HS-27A (cell line): ENCODE results near the gene SUGCT.
"Not testable (repeated sequence)": the region's sequence is repeated elsewhere in the genome, so short reads cannot be mapped to it uniquely, and the experiment has no call there.

ENCODE experiments used
- DNase-seq: peaks from one replicate; pipeline ENCODE4 v3.0.0-alpha.2; 2012; ENCODE audit warnings: low read depth, missing footprints

SUGCT gene

DNA sequence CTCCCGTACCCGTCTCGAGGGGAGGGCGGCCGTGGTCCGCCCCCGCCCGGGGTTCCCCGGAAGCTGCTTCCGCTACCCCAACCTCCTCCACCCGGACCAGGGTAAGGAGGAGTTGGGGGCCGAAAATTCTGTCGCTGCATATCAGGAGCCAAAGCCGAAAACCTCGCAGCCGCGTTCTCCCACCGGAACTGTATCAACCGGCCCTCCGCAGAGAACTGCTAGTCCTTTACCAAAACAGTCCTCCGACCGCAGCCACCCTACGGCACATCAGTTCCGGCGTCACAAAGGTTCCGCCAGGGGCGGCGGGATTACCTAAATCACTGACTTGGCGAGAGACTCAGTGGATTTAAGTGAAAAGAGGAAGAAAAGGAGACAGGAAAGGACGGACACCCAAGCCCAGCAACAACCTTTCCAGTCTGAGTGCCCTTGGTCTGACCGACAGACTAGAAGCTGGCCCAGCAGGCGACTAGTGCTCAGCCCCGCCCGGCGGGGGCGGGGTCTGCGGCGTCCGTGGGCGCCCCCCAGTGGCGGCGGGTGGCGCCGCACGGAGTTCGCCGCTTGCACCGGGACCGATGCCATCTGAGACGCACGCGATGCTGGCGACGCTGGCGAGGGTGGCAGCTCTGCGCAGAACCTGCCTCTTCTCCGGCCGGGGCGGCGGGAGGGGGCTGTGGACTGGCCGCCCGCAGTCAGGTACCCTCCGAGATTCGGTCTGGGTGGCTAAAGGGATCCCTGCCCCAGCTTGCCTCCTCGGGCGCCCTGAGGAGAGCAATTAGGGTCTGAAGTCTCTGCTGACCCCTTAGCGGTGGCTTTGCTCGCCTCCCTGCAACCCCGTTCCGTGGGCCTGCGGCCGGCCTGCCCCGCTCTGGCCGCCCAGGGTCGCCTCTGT, at the start of gene SUGCT, which contains the start of gene MPLKIP:
Gene SUGCT, plus strand, starts transcription at position 578 of the 889 bp plus-strand sequence.
Gene MPLKIP, minus strand, starts transcription at position 195 of the 889 bp plus-strand sequence. Its CDS starts 55 bp downstream, at position 140.
- DNase-seq, result peak; percentile 65

DNA sequence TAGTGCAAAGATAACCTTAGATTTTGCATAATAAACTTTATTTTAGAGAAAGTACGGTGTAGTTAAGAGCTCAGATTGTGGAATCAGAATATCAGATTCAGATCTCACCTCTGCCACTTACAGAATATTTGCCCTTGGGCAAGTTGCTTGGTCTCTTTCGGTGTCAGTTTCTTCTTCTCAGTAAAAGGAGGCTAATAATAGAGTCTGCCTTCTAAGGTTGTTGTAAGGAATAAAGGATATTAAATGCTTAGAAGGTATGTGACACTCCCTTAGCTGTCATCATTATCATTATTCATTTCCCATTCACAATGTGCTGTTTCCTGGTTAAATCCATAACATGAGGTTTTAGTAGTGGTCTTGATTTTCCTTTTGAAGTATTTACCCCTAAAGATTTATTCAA, 42.6 kb upstream of the SUGCT start:
- DNase-seq, result no peak

DNA sequence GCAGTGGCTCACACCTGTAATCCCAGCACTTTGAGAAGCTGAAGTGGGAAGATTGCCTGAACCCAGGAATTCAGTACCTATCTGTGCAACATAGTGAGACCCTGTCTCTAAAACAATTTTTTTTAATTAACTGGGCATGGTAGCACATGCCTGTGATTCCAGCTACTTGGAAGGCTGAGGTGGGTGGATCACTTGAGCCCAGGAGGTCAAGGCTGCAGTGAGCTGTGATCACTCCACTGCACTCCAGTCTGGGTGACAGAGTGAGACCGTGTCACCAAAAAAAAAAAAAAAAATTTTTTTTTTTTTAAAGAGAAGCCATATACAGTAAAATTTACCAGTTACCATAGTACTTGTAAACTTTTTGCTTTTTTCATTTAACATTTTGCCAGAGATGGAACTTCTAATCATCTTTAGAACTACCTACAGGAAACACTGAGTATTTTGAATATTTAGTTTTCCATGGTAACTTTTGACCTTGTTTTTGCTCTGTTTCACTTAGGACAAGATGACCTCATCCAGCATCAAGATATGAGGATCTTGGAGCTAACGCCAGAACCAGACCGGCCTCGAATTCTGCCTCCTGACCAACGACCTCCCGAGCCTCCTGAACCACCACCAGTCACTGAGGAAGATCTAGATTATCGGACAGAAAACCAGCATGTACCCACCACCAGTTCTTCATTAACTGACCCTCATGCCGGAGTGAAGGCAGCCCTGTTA, 41.0 kb upstream of the SUGCT start:
- no peak for DNase-seq

DNA sequence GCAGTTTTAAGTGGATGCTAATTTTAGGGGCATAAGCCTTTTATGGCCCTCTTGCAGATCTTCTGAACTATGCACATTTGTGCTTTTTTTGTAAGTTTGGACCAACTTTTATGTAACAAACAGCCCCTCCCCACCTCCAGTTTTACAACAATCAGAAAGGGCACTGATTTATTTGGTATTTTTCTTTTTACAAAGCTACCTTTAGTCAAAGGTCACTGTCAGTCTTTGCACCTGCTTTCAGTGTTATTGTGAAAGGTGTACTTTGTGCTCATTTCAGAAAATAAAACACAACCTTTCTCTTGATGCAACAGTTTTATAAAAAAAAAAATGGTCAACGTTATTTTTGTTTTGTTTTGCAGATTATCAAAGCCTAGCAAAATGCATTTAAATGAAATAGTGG, 39.6 kb upstream of the SUGCT start:
- DNase-seq, result no peak

DNA sequence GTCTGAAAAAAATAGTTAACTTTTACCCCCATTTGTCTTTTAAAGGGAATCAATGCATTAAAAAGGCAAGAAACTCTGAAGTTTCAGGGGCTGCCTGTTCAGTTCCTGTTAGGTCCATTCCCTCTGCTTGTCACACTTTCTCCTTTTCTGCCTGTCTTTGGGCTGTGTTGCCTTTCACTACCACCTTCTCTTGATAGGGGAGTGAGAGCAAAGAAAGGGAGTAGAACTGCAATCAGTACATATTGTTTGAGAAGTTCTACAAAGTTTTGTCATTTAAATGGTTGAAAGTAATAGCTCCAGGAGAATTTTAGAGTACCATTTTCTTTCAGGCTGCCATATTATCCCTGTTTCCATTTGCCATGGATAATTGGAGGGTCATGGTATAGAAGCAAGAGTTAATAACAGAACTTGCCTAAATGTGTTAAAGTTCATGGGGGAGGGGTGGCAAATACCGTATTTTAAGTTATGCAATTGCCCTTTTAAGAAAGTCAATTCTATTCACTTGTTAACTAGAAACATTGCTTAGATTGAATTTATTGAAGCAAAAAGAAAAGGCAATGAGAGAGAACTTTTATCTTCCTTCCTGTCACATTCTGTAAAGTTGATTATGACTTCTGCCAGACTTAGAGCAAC, 39.0 kb upstream of the SUGCT start:
- DNase-seq, result no peak

DNA sequence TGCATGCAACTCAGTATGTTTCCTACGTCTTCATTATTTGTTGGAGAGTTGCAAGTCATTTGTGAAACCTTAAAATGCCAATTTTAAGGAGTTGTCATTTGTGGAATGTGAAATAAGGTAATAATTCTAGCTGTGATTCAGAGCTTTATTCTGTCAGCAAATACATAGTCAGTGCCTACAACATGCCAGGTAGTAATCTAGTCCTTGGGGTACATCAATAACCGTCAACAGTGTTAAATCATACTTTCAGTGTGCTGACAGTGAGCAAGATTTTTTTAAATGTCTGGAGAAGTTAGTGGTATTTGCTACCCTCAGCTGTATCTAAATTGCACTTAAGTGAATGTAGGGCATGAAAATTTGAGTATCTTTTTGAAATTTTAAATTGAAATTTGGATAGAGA, 37.1 kb upstream of the SUGCT start:
- no peak for DNase-seq

DNA sequence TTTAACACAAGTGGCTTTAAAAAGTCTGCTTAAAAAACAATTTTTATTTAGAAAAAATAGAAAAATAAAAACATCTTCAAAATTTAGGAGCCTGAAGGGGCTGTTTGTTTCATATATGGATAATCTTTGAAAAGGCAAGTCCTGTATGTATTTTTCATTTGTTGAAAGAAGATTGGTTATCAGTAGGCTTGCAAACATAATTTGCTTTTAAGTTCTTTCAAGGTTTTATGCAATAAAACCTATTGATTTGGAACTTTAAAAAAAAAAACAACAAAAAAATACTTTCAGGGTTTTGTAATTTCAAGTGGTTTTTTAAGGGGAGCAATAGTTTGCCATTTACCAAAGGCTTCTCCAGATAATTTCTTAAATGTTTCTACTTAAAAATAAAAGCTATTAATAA, 36.0 kb upstream of the SUGCT start:
- no peak for DNase-seq

DNA sequence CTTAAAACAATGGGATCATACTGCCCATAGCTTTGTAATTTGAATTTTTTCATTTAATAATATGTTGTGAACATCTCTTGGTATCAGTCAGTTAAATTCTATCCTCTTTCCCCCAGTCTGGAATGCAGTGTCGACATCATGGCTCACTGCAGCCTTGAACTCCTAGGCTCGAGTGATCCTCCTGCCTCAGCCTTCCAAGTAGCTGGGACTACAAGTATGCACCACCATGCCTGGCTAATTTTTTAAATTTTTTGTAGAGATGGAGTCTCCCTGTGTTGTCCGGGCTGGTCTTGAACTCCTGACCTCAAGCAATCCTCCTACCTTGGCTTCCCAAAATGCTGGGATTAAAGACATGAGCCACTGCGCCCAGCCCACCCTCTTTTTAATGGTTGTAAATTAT, 35.0 kb upstream of the SUGCT start:
- DNase-seq, result no peak

DNA sequence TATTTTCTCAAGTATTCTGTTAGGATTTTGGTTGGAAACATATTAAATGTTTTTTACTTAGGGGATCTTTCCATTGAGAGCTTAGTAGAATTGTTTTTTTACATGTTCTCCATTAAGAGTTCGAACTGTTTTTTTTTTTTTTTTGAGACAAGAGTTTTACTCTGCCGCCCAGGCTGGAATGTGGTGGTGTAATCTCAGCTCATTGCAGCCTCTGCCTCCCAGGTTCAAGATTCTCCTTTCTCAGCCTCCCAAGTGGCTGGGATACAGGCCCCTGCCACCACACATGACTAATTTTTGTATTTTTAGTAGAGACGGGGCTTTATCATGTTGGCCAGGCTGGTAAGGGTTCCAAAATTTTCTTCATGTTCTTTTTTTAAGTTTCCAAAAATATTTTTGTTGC, 33.6 kb upstream of the SUGCT start:
- no peak for DNase-seq

DNA sequence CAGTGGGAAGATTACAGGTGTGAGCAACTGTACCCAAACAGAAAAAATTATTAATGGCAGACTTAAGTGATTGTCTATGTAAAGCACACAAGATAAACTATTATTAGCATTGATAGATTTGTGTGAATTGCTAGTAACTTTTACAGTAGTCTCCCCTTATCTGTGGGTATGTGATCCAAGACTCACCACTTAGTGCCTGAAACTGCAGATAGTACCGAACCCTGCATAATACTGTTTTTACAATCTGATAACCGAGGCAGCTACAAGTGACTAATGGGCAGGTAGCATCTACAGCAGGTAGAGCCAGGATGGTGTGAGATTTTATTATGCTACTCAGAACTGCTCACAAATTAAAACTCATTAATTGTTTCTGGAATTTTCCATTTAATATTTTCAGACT, 31.9 kb upstream of the SUGCT start:
- DNase-seq, result no peak

DNA sequence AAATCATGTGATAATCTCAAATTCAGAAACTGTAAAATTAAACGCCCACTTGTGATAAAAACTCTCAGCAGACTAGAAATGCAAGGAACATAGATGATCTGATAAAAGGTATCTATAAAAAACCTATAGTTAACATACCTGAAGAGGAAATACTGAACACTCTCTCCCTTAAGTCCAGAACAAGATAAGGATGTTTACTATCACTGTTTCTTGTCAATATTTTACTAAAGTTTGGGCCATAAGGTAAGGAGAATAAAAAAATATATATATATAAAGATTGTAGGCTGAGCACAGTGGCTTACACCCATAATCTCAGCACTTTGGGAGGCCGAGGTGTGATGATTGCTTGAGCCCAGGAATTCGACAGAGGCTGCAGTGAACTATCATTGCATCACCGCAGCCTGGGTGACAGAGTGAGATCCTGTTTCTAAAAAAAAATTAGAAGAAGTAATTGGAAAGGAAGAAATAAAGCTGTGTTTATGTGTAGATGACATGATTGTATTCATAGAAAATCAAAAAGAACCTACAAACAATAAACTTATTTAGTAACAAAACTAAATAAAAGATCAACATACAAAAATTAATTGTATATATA, 28.8 kb upstream of the SUGCT start:
- DNase-seq, result no peak

DNA sequence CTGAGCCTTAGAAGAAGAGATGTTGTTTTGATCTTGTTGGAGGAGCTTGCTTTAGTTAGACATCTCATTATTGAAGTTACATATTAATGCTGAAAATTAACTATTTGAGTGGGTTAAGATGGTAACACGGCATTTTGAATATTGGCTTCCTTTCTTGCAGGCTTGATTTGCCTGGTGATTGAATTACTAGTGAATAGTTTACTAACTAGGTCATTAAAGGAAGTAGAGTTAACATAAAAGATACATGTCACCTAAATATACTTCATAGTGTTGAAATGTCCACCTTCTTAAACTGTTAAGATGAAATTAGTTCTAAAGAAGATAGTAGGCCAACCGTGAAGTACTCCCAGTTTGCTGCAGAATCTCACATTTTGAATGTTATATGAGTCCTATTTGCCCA, 18.9 kb upstream of the SUGCT start:
- DNase-seq, result no peak

DNA sequence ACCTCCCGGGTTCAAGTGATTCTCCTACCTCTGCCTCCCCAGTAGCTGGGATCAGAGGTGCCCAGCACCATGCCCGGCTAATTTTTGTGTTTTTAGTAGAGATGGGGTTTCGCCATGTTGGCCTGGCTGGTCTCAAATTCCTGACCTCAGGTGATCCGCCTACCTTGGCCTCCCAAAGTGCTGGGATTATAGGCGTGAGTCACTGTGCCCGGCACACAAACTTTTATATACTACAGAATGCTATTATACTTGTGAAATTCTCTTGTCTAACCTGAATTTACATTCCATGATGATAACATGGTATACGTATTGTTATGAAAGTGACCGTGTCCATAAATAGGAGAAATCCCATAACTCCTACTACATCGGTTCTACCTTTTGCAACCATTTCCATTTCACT, 17.6 kb upstream of the SUGCT start:
- DNase-seq, result not testable (repeated sequence)

DNA sequence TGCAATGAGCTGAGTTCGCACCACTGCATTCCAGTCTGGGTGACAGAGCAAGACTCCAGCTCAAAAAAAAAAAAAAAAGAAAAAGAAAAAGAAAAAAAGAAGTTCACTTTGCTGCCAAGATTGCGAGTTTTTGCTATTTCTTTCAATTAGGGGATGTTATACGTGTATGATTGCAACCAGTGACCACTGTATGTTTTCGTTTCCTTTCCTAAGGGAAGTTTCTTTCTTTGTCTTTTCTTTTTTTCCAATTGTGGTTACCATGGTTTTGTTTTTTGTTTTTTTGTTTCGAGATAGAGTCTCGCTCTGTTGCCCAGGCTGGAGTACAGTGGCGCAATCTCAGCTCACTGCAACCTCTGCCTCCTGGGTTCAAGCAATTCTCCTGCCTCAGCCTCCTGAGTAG, 16.6 kb upstream of the SUGCT start:
- not testable (repeated sequence) for DNase-seq

DNA sequence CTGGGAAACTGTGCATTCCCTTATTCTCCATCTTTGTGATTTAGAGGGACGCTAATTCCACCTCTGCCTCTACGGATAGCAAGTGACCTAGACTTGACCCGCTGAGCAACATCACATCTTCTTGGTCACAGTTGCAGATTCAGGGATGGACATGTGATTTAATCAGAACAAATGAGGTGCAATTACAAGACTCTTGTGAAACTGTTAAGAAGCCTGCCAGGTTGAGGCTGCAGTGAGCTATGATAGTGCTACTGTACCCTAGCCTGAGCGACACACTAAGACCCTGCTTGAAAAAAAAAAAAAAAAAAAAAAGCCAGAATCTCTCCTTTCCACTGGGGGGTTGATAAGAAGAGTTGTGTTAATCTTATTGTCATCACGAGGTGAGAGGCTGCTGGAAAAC, 14.8 kb upstream of the SUGCT start:
- DNase-seq, result no peak

DNA sequence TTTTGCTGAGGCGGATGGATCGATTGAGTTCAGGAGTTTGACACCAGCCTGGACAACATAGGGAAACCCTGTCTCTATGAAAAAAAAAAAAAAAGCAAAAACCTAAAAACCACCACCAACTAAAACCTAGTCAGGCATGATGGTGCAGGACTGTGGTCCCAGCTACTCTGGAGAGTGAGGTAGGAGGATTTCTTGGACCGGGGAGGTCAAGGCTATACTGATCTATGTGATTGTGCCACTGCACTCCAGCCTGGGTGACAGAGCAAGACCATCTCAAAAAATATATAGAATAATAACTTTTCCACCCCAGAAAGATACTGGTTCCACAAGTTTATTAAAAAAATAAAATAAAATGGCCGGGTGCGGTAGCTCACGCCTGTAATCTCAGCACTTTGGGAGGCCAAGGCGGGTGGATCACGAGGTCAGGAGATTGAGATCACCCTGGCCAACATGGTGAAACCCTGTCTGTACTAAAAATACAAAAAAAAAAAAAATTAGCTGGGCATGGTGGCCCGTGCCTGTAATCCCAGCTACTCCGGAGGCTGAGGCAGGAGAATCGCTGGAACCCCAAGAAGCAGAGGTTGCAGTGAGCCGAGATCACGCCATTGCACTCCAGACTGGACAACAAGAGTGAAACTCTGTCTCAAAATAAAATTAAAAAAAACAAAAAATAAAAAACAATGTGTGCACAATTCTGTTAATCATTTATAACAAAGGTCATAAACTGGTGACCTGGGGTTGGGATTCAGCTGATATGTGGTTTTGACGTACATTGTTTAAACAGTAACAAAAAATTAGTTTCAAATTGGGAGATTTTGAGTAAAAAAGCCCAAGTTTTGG, 12.5 kb upstream of the SUGCT start:
- DNase-seq, result not testable (repeated sequence)

DNA sequence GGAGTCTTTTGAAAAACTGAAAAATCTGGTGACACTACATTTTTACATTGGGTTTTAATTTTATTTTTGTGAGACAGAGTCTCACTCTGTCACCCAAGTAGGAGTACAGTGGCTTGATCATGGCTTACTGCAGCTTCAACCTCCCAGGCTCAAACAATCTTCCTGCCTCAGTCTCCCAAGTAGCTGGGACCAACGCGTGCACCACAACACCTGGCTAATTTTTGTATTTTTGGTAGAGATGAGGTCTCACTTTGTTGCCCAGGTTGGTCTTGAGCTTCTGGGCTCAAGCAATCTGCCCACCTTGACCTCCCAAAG, 11.9 kb upstream of the SUGCT start:
- DNase-seq, result no peak

DNA sequence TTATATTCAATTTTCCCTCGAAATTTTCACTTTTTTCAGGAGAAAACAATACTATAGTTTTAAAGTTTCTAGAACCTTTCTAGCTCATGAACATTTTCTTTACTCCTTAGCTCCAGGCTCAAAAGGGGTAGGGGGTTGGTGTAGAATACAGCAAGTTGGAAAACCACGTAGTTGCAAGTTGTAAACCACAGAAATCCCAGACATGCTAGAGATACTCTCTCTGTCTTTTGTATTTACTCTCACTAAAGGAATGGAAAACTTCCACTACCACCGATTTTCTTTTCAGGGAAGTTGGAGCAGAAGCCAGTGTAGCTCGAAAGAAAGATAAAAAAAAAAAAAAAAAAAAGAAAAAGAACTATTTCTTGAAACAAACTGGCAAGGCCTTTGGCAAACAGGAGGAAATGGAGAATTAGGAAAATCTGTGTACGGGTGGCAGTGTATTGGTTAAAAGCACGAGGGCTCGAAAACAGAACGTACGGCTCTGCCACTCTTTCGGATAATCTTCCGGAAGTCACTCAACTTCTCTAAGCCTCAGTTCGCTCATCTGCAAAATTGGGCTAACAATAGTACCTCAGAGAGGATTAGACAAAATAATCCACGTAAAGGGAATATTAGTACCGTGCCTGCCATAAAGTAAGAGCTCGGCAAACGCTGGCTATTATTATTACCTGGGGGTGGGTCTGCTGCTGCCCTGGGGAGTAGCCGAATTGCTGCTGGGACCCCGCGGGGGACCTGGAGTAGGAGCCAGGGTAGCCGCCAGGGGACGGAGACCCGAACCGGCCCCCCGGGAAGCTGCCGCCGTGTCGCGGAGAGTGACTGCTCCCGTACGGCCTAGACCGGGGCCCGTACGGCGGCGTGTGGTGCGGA, 1.0 kb upstream of the SUGCT start:
- DNase-seq, result no peak

DNA sequence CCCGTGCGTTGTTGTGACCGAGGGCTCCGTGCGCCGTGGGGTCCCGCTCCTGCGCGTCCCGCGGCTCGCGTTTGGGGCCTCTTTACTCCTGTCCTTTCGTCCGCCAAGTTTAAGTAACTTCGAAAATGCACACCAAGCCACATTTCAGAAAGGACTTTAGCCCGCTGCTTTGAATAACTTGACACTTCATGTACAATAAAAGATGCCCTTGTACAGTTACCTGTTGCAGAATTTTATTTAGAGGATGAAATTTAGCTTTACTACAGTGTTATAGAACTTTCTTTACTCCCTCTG, 459 bp downstream of the SUGCT start:
- no peak for DNase-seq

DNA sequence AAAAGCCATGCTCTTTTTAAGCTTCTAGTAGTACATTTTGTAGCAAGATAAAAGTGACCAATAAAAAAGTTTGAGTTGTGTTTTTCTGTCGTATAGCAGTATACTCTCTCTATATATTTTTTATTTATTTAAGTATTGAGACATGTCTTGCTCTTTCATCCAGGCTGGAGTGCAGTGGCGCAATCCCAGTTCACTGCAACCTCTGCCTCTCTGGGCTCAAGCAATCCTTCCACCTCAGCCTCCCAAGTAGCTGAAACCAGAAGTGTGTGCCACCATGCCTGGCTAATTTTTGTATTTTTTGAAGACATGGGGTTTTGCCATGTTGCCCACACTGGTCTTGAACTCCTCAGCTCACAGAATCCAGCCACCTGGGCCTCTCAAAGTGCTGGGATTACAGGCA, 2.8 kb downstream of the SUGCT start:
- no peak for DNase-seq

DNA sequence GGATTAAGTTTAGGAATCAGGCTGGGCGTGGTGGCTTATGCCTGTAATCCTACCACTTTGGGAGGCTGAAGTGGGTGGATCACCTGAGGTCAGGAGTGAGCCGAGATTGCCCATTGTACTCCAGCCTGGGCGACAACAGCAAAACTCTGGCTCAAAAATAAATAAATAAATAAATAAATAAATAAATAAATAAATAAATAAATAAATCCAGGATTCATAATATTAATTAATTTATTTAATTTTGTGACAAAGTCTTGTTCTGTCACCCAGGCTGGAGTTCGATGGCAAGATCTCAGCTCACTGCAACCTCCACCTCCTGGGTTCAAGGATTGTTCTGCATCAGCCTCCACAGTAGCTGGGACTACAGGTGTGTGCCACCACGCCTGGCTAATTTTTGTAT, 4.2 kb downstream of the SUGCT start:
- no peak for DNase-seq
